Stimulated activated naive B cell treated with anti-CD40 and anti-IgM and Interleukin-4, amounts not matched to agents 10 μg/mL and 1 μg/mL and 100 μg/mL, for 72 hours (primary cell): ENCODE results near the gene KPNB1.

ENCODE experiments used
- ATAC-seq, 2 donors: fragments of 150-1000 bp; cut with Tn5 transposase; replicated peaks; 2 replicates each; pipeline ENCODE4 v1.10.0; 2021; ENCODE audit warnings: moderate library complexity in 1 of 2
- DNase-seq: peaks from one replicate; pipeline ENCODE4 v3.0.0; 2021
- H3K27ac Mint-ChIP-seq: one replicate; pipeline ENCODE4 v1.8.0; 2022; ENCODE audit warnings: mild to moderate bottlenecking, mixed read lengths
- H3K27me3 Mint-ChIP-seq, 2 donors: one replicate each; pipeline ENCODE4 v1.8.0; 2022; ENCODE audit warnings: mixed read lengths in 2 of 2
- H3K36me3 Mint-ChIP-seq, 2 donors: one replicate each; pipeline ENCODE4 v1.8.0; 2022; ENCODE audit warnings: mixed read lengths in 2 of 2, mild to moderate bottlenecking in 1 of 2
- H3K4me1 Mint-ChIP-seq, 2 donors: one replicate each; pipeline ENCODE4 v1.8.0; 2022; ENCODE audit warnings: mixed read lengths in 2 of 2, mild to moderate bottlenecking in 1 of 2
- H3K4me3 Mint-ChIP-seq, 2 donors: one replicate each; pipeline ENCODE4 v1.8.0; 2022; ENCODE audit warnings: mild to moderate bottlenecking in 2 of 2, mixed read lengths in 2 of 2, moderate library complexity in 1 of 2
- H3K9me3 Mint-ChIP-seq, 2 donors: one replicate each; pipeline ENCODE4 v1.8.0; 2022; ENCODE audit warnings: mixed read lengths in 2 of 2, mild to moderate bottlenecking in 1 of 2

KPNB1 gene

DNA sequence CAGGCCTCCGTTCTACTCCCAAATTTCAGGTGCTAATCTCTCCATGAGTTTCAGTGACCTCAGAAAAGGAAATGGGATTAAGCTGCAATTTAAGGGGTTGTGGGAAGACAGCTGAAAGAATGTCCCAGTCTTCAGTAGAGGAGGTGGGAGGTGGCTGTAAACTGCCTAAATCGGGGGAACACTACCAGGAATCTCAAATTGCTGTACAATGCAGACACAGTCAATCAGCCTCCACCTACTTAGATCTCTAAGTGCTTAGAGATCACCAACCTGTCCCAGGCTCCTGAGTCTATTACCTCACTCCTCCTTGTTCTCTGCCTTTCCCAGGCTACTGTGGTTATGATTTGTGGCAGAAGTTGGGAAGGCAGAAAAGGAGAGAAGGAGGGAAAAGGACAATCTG, 75.0 kb downstream of the KPNB1 start:
- Mint-ChIP-seq H3K27ac (no peak overlapping the region), H3K36me3 (no peaks in the 10 kb centered on the region), H3K9me3 (no peaks in the 10 kb centered on the region), H3K27me3 (peaks cover 18 to 42% of the 10 kb centered on the region in 2 donors), H3K4me3 (no peak overlapping the region), H3K4me1 (peaks cover 30 to 39% of the 10 kb centered on the region in 2 donors)
- DNase-seq (no peak), ATAC-seq (no peak)

DNA sequence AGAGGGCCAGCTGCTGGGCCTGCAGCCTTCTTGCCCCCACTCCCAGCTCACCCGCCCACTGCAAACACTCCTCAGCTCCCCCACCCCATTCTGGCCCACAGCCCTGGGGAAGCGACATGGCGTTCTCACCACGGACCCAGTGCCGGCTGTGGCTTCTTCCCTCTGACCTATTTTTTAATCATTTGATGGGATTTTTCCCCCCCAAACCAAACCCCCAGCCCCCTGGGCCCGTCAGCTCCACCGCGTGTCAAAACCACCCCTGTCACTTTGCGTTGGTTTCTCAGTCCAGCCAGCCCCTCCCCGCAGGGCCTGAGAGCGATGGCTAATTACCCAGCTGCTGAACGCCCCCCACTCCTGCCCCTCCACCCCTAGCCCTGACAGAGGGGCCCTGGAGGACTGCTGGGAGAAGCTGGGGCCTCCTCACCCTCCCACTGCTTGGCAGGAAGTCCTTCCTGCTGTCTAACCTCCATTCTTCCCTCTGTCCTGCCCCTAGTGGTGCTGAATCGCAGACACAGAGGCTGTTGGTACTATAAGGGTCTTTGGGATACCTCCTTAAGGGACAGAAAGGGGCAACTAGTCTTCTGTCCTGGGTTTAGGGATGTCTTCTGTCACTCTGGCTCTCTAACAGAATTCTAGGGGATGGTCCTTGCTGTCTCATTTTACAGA, 75.9 kb downstream of the KPNB1 start:
- Mint-ChIP-seq H3K4me3 (no peak overlapping the region), H3K27me3 (peaks cover 18 to 45% of the 10 kb centered on the region in 2 donors), H3K4me1 (peaks cover 23 to 30% of the 10 kb centered on the region in 2 donors), H3K36me3 (no peaks in the 10 kb centered on the region), H3K27ac (no peak overlapping the region), H3K9me3 (no peaks in the 10 kb centered on the region)
- ATAC-seq: no peak
- no peak for DNase-seq

DNA sequence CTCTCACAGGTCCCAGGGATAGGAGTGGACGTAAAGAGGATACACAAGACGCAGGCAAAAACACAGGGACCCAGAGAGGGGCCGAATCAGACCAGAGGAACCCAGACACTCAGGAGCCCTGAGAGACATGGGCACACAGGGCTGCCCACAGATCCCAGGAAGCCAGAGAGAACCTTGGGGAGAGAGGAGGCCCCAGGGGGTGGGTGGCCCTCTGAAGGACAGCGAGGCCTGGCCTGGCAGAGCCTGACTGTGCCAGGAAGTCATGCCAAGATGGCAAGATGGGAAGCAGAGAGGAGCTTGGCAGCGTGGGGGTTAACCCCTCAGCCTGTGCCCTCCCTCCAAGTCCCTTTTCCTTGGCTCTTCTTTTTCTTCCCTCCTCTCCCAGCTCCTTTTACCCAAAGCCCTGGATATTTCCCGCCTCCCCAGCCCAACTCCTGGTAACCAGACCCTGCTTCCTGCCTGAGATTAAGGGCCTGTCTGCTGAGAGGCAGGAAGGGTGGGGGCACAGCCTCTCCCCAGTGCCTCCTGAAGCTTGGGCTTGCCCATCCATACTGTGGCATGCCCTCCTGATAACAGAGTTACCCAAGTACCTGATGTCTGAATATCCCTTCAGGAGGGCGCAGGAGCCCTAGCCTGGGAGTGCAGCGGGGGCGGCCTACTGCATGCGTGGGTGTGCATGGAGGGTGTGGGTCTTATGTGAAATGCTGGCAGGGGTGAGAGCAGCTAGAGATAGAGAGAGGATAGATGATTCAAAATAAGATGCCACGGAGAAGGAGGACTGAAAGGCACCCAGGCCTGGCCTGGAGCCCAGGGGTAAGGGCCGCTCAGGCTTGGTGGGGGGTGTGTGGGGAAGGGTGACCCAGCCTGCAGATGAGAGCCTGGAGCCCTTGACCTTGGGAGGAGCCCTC, 77.3 kb downstream of the KPNB1 start:
- no peaks in the 10 kb centered on the region for H3K9me3 Mint-ChIP-seq
- no peak for ATAC-seq
- no peaks in the 10 kb centered on the region for H3K36me3 Mint-ChIP-seq
- no peak for DNase-seq
- peaks cover 14 to 54% of the 10 kb centered on the region in 2 donors for H3K27me3 Mint-ChIP-seq
- peaks cover 15 to 27% of the 10 kb centered on the region in 2 donors for H3K4me1 Mint-ChIP-seq
- no peak overlapping the region for H3K4me3 Mint-ChIP-seq
- H3K27ac Mint-ChIP-seq: no peak overlapping the region

DNA sequence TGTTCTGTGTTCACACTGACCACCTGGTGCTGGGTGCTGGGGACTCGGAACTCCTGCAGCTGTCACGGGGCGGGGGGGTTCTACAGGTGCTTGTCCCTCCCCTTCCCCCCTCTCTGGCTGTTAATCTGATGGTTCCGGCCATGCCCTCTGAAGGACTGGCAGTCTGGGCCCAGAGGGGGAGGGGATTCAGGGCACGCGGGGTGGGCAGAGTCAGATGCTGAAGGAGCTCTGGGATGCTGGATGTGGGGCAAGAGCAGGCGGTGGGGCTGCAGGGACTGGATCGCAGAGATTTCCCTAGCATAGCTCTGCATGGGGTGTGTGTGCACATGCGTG, 78.0 kb downstream of the KPNB1 start:
- H3K4me3 Mint-ChIP-seq: no peak overlapping the region
- H3K9me3 Mint-ChIP-seq: no peaks in the 10 kb centered on the region
- peaks cover 19 to 29% of the 10 kb centered on the region in 2 donors for H3K4me1 Mint-ChIP-seq
- no peak overlapping the region for H3K27ac Mint-ChIP-seq
- DNase-seq: no peak
- peaks cover 14 to 58% of the 10 kb centered on the region in 2 donors for H3K27me3 Mint-ChIP-seq
- no peak for ATAC-seq
- H3K36me3 Mint-ChIP-seq: no peaks in the 10 kb centered on the region

DNA sequence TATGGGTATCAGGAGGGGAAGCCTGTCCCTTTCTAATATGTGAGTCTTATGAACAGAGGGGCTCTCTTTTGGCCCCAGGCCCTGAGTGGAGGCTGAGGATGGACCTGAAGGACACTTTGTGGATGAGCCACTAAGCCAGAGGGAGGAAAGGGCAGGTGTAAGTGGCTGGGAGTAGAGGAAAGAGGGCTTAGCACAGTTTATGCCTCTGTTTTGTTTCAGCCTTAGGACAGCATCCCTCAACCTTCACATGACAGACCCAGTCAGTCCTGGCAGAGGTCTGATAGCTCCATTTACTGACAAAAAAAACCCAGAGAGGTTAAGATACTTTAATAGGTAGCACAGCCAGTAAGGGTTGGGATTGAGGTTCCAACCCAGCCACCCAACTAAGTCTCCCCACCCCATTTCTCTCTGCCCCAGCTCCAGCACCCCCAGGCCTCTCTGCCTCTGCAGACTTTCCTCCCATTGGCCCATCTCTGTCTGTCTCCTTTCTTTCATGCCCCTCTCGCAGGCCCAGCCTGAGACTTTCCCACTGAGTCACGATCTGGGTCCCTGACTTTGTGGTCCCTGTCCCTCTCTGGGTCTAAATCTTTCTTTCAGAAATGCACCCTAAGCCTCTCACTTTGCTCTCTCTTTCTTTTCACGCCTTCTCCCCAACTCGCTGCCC, 78.6 kb downstream of the KPNB1 start:
- H3K27ac Mint-ChIP-seq: no peak overlapping the region
- H3K4me3 Mint-ChIP-seq: no peak overlapping the region
- H3K4me1 Mint-ChIP-seq: peaks cover 23 to 34% of the 10 kb centered on the region in 2 donors
- peaks cover 14 to 60% of the 10 kb centered on the region in 2 donors for H3K27me3 Mint-ChIP-seq
- ATAC-seq: no peak
- no peaks in the 10 kb centered on the region for H3K9me3 Mint-ChIP-seq
- no peak for DNase-seq
- H3K36me3 Mint-ChIP-seq: no peaks in the 10 kb centered on the region

DNA sequence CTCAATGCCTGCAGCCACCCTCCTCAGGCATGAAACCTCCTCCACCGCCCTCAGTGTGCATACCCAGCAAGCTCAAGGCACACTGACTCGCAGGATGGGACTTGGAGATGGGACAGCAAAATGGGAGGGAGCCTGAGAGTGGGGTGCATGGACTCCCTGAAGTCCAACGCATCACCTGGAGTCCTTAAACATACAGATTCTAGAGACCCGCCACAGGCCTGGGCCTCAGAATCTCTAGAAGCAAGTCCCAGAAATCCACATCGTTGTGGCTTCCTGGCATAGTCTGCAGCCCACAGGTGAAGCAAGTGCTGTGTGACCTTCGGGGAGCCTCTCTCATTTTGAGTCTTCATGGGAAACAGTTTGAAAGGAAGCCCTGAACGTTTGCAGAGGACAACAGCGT, 79.8 kb downstream of the KPNB1 start:
- ATAC-seq: no peak
- H3K4me3 Mint-ChIP-seq: no peak overlapping the region
- peaks cover 14 to 58% of the 10 kb centered on the region in 2 donors for H3K27me3 Mint-ChIP-seq
- H3K36me3 Mint-ChIP-seq: no peaks in the 10 kb centered on the region
- H3K4me1 Mint-ChIP-seq: peaks cover 30 to 43% of the 10 kb centered on the region in 2 donors
- no peak overlapping the region for H3K27ac Mint-ChIP-seq
- H3K9me3 Mint-ChIP-seq: no peaks in the 10 kb centered on the region
- DNase-seq: no peak

DNA sequence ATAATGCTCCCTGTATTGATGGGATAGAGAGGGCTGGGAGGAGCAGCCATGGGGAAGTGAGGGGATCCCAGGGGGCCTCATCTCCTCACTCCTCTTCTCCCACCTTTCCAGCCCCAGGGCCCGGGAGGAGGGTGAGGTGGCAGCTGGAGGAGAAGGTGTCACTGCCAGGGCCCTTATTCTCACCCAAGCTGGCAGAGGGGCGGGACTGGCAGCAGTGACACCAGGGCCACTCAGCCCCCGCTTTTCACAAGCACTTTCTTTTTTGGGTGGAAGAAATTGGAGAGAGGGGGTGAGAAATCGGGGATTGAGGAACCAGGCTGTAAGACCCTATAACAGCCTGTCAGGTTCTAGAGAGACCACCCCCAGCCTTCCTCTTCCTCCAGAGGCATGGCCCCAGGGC, 81.0 kb downstream of the KPNB1 start:
- Mint-ChIP-seq H3K4me3 (no peak overlapping the region), H3K36me3 (no peaks in the 10 kb centered on the region), H3K9me3 (no peaks in the 10 kb centered on the region), H3K27ac (no peak overlapping the region), H3K27me3 (peaks cover 12 to 46% of the 10 kb centered on the region in 2 donors), H3K4me1 (peaks cover 40 to 55% of the 10 kb centered on the region in 2 donors)
- ATAC-seq (no peak), DNase-seq (no peak)

DNA sequence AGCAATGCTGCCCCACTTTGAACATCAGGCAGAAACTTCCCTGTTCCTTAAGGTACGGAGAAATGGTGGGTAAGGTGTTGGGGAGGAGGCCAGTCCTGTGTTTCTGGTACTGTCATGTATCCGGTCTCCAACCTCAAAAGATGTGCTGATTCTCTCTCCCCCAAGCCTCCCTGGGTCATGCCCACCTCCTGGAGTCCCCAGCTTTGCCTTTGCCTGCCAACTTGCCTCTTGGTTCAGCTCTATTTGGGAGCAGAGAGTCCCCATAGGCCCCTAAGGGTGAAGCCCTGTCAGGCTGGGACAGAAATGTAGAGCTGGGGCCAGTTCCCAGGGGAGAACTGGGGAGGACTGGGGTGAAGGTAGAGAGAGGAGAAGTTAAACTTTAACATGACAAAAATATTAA, 81.7 kb downstream of the KPNB1 start:
- H3K4me3 Mint-ChIP-seq: no peak overlapping the region
- DNase-seq (no peak), ATAC-seq (no peak)
- peaks cover 44 to 60% of the 10 kb centered on the region in 2 donors for H3K4me1 Mint-ChIP-seq
- peak overlapping the region; percentile 37 for H3K27ac Mint-ChIP-seq
- no peaks in the 10 kb centered on the region for H3K9me3 Mint-ChIP-seq
- no peaks in the 10 kb centered on the region for H3K36me3 Mint-ChIP-seq
- H3K27me3 Mint-ChIP-seq: peaks cover 5 to 41% of the 10 kb centered on the region in 2 donors

DNA sequence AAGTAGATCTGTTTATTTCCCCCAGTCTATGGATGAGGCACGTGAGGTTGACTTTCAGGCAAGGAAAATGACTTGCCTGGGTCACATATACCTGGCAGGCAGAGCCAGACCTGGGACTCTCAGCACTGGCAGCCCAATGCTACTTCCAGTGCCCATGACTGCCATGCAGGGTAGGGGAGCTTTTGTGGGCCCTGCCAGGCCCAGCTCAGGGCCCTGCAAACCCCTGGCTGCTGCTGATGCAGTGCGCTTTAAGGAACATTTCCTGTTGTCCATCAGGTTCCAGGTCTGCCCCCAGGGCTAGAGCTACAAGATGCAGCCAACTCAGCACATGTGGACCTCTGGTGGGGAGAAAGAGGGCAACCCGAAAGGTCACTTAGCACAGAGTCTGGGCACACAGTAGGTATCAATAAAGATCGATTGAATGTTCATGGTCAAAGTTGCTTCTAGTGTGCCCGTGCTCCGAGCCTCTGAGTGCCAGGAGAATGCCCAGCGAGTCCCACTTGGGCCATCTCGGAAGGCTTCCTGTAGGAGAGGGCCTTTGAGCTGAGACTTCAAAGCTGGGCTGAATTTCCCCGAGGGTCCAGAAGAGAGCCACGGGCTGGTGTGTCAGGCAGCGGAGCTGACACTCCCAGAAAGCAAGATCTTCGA, 82.8 kb downstream of the KPNB1 start:
- H3K4me1 Mint-ChIP-seq: peaks cover 42 to 66% of the 10 kb centered on the region in 2 donors
- H3K9me3 Mint-ChIP-seq: no peaks in the 10 kb centered on the region
- ATAC-seq (no peak), DNase-seq (no peak)
- peak overlapping the region; percentile 71 to 79 for H3K4me3 Mint-ChIP-seq
- no peaks in the 10 kb centered on the region for H3K36me3 Mint-ChIP-seq
- peak overlapping the region; percentile 51 for H3K27ac Mint-ChIP-seq
- peaks cover 0 to 31% of the 10 kb centered on the region in 2 donors for H3K27me3 Mint-ChIP-seq

DNA sequence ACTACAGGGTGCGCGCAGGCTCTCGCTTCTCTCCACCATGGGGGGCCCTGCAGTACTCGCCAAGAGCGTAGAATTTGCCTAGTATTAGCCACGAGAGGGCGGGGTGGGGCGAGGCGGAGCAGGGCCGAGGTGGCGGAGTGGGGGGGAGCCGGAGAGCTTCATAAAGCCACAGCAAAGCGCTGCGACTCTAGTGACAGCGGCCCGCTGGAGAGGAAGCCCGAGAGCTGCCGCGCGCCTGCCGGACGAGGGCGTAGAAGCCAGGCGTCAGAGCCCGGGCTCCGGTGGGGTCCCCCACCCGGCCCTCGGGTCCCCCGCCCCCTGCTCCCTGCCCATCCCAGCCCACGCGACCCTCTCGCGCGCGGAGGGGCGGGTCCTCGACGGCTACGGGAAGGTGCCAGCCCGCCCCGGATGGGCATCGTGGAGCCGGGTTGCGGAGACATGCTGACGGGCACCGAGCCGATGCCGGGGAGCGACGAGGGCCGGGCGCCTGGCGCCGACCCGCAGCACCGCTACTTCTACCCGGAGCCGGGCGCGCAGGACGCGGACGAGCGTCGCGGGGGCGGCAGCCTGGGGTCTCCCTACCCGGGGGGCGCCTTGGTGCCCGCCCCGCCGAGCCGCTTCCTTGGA, 83.4 kb downstream of the KPNB1 start, which contains the start of gene TBX21:
Gene TBX21, plus strand, starts transcription at position 190 of the 627 bp plus-strand sequence. Its CDS starts 219 bp downstream, at position 409.
- peaks cover 0 to 25% of the 10 kb centered on the region in 2 donors for H3K27me3 Mint-ChIP-seq
- no peaks in the 10 kb centered on the region for H3K9me3 Mint-ChIP-seq
- H3K36me3 Mint-ChIP-seq: no peaks in the 10 kb centered on the region
- H3K4me3 Mint-ChIP-seq: peak within 1 kb of the TSS; percentile 71 to 93
- peak within 1 kb of the TSS; percentile 78 for H3K27ac Mint-ChIP-seq
- DNase-seq (peak; percentile 78), ATAC-seq (peak; percentile 79 to 84)
- peaks cover 42 to 66% of the 10 kb centered on the region in 2 donors for H3K4me1 Mint-ChIP-seq

DNA sequence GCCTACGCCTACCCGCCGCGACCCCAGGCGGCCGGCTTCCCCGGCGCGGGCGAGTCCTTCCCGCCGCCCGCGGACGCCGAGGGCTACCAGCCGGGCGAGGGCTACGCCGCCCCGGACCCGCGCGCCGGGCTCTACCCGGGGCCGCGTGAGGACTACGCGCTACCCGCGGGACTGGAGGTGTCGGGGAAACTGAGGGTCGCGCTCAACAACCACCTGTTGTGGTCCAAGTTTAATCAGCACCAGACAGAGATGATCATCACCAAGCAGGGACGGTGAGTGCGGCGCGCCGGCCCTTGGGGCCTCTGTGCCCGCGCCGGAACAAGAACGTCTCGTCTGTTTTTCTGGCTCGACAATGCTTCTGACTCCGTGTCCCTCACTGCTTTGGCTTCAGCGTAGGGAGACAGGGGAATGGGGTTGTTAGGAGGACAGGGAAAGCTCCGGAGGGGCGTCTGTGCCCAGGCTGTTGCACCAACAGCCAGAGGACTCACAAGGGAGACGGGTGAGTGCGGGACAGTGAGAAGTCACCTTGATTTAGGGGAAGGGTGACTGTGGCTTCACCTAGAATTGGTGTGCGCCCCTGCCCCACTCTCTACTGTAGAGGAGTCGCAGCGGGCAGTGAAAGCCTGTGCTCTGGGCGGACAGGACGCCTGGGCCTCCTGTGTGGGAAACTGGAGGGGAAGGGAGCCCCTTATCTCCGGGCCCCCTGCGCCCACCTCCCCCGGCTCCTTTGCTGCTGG, 84.1 kb downstream of the KPNB1 start:
- Mint-ChIP-seq H3K27ac (peak overlapping the region; percentile 78), H3K4me1 (peaks cover 42 to 61% of the 10 kb centered on the region in 2 donors), H3K27me3 (peaks cover 0 to 18% of the 10 kb centered on the region in 2 donors), H3K36me3 (no peaks in the 10 kb centered on the region), H3K9me3 (no peaks in the 10 kb centered on the region), H3K4me3 (peak overlapping the region; percentile 71 to 93)
- no peak for DNase-seq
- ATAC-seq: peak; percentile 3 to 7

DNA sequence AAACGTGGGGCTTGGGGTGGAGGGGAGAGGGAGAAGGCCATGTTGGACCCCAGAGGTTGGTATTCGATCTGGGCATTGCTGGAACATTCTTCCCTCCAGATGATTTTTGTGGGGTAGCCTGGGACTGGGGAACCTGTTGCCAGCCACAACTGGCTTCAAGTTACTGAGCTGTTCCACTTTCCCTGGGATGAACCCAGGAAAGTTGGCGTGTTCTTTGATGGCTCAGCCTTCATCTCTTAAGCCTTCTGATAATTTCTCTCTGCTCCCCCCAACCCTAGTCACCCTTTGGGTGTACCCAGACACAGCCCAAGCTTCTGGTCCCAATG, 85.4 kb downstream of the KPNB1 start:
- H3K27ac Mint-ChIP-seq: peak overlapping the region; percentile 78
- H3K36me3 Mint-ChIP-seq: no peaks in the 10 kb centered on the region
- H3K4me3 Mint-ChIP-seq: peak overlapping the region; percentile 62 to 93
- peaks cover 44 to 66% of the 10 kb centered on the region in 2 donors for H3K4me1 Mint-ChIP-seq
- peaks cover 0 to 18% of the 10 kb centered on the region in 2 donors for H3K27me3 Mint-ChIP-seq
- no peak for DNase-seq
- ATAC-seq: no peak
- H3K9me3 Mint-ChIP-seq: no peaks in the 10 kb centered on the region
